T-cell (primary cell): ENCODE measurements around the gene GCLC. TPM values are rescaled to one million over a fixed set of nuclear protein-coding genes. Genes with fewer than 3 reads are reported as not detected.

Experiments
- ATAC-seq, 4 experiments: fragments of 200-7000 bp in 3 of 4; fragments of 150-1000 bp in 1 of 4; cut with Tn5 transposase; replicated peaks in 1 of 4; 1 replicate in 3 of 4; 2 replicates in 1 of 4; pipeline ENCODE4 v1.10.0; 2021; ENCODE audit warnings: moderate library complexity in 3 of 4, mild to moderate bottlenecking in 2 of 4, moderate number of reproducible peaks in 1 of 4
- CTCF ChIA-PET, 2 donors: fragments of 300-600 bp; sonication (Branson Sonifier 250); formaldehyde crosslinking; loops; one replicate each; lab custom pipeline; 2022; ENCODE audit warnings: antibody characterized with exemption in 2 of 2; lab: Charles Lee
- POLR2A ChIA-PET, 2 donors: fragments of 300-600 bp; sonication (Branson Sonifier 250); formaldehyde crosslinking; loops; one replicate each; lab custom pipeline; 2022; ENCODE audit warnings: antibody characterized with exemption in 2 of 2; lab: Charles Lee
- DNase-seq, 35 experiments: peaks; one replicate each; pipeline versions ENCODE4 v3.0.0 to v3.0.0-alpha.2; 2013 to 2023
- H3K27ac ChIP-seq: one replicate; pipeline ENCODE4 v1.5.1; 2013; ENCODE audit warnings: low read length
- H3K27me3 ChIP-seq, 2 experiments: replicated peaks in 1 of 2; 1 replicate in 1 of 2; 2 replicates in 1 of 2; pipeline versions ENCODE4 v1.6.1 to v1.7.0; 2013; ENCODE audit warnings: low read length in 1 of 2, mixed read lengths in 1 of 2; ENCODE audit not compliant: control insufficient read depth in 2 of 2, insufficient read depth in 2 of 2; ENCODE audit errors: extremely low read depth in 1 of 2
- H3K36me3 ChIP-seq, 2 donors: 1 replicate in 1 of 2; 2 replicates in 1 of 2; pipeline versions ENCODE4 v1.6.1 to v1.7.0; 2013; ENCODE audit warnings: low read length in 1 of 2; ENCODE audit not compliant: control insufficient read depth in 2 of 2, insufficient read depth in 1 of 2; ENCODE audit errors: extremely low read depth in 1 of 2
- H3K4me1 ChIP-seq, 2 experiments: 1 replicate in 1 of 2; 2 replicates in 1 of 2; pipeline versions ENCODE4 v1.6.1 to v1.7.0; 2013; ENCODE audit warnings: low read length in 2 of 2, mixed read lengths in 1 of 2; ENCODE audit not compliant: insufficient read depth in 2 of 2, control insufficient read depth in 1 of 2; ENCODE audit errors: extremely low read depth in 1 of 2
- H3K4me3 ChIP-seq, 2 donors: 1 replicate in 1 of 2; 2 replicates in 1 of 2; pipeline versions ENCODE4 v1.5.1 to v1.7.0; 2013; ENCODE audit warnings: mild to moderate bottlenecking in 2 of 2, low read length in 1 of 2, moderate library complexity in 1 of 2; ENCODE audit not compliant: control insufficient read depth in 1 of 2; ENCODE audit errors: extremely low read depth in 1 of 2
- H3K9me3 ChIP-seq: 2 replicates; pipeline ENCODE4 v1.7.0; 2013
- H3K27ac Mint-ChIP-seq, 2 donors: one replicate each; pipeline ENCODE4 v1.8.0; 2020 to 2021; ENCODE audit warnings: mild to moderate bottlenecking in 2 of 2, mixed read lengths in 2 of 2
- H3K27me3 Mint-ChIP-seq, 2 donors: one replicate each; pipeline ENCODE4 v1.8.0; 2021 to 2022; ENCODE audit warnings: mixed read lengths in 2 of 2
- H3K36me3 Mint-ChIP-seq: one replicate; pipeline ENCODE4 v1.8.0; 2021; ENCODE audit warnings: mixed read lengths
- H3K4me1 Mint-ChIP-seq, 3 donors: one replicate each; pipeline ENCODE4 v1.8.0; 2020 to 2022; ENCODE audit warnings: mixed read lengths in 3 of 3, mild to moderate bottlenecking in 1 of 3
- H3K4me3 Mint-ChIP-seq, 3 donors: one replicate each; pipeline ENCODE4 v1.8.0; 2020 to 2022; ENCODE audit warnings: mild to moderate bottlenecking in 3 of 3, mixed read lengths in 3 of 3, moderate library complexity in 3 of 3
- H3K9me3 Mint-ChIP-seq, 3 donors: one replicate each; pipeline ENCODE4 v1.8.0; 2020 to 2022; ENCODE audit warnings: mixed read lengths in 3 of 3
- WGBS: methylation state at CpG from one replicate; pipeline ENCODE4 v1.1.5; 2013; ENCODE audit warnings: missing lambda C conversion rate; ENCODE audit not compliant: insufficient coverage; 5-methylcytosine and 5-hydroxymethylcytosine counted together
- total RNA-seq, 35 experiments: library from RNA in 6 of 35; stranded (reverse) in 6 of 35; fragments of 120-200 nt in 1 of 35; gene quantifications; one replicate each; pipeline versions ENCODE4 v1.2.1 to v1.2.4 and lab custom pipeline; 2013 to 2026

Gene GCLC
- total RNA-seq, 5 donors from 2014 or later (not counting 1 experiment from before 2014, with no cell fraction given) = 25.2 to 38.2 (median 33.6) TPM

- no peak overlapping the region for H3K27ac ChIP-seq
- CTCF ChIA-PET = interaction anchor here in 1 of 2 donors (0.5 kb wide), 1 partner anchor 46 kb away, joined by 3 read pairs; no protein-coding TSS in a partner anchor
- H3K27me3 ChIP-seq = no peaks in the 10 kb centered on the region
- 76% methylated on average over 3 of the region's 6 CpGs for WGBS
- H3K4me3 Mint-ChIP-seq = no peak overlapping the region
- H3K4me3 ChIP-seq = no peak overlapping the region
- H3K36me3 ChIP-seq = no peaks in the 10 kb centered on the region
- no peaks in the 10 kb centered on the region for H3K4me1 ChIP-seq
- H3K27ac Mint-ChIP-seq = no peak overlapping the region
- DNase-seq = no peak
- ATAC-seq = no peak
- POLR2A ChIA-PET = no interaction called here
- peaks cover 11% of the 10 kb centered on the region for H3K36me3 Mint-ChIP-seq
- no peaks in the 10 kb centered on the region for H3K9me3 Mint-ChIP-seq
- peaks cover 31 to 41% (median 40%) of the 10 kb centered on the region in 3 donors for H3K4me1 Mint-ChIP-seq
- H3K9me3 ChIP-seq = no peaks in the 10 kb centered on the region
- H3K27me3 Mint-ChIP-seq = no peaks in the 10 kb centered on the region
Observed at GRCh38 chr6:53530780-53531386, 14.0 kb downstream of the GCLC start.

GRCh38 chr6:53530346-53530745 lies 14.6 kb downstream of the GCLC start:
- Histone ChIP-seq H3K9me3 (no peaks in the 10 kb centered on the region), H3K4me1 (no peaks in the 10 kb centered on the region), H3K27me3 (no peaks in the 10 kb centered on the region), H3K27ac (no peak overlapping the region), H3K4me3 (no peak overlapping the region), H3K36me3 (no peaks in the 10 kb centered on the region)
- ATAC-seq = no peak
- no peaks in the 10 kb centered on the region for H3K9me3 Mint-ChIP-seq
- peaks cover 31 to 42% (median 38%) of the 10 kb centered on the region in 3 donors for H3K4me1 Mint-ChIP-seq
- no peaks in the 10 kb centered on the region for H3K27me3 Mint-ChIP-seq
- 98% methylated on average over 5 of the region's 5 CpGs for WGBS
- H3K4me3 Mint-ChIP-seq = no peak overlapping the region
- peaks cover 11% of the 10 kb centered on the region for H3K36me3 Mint-ChIP-seq
- H3K27ac Mint-ChIP-seq = no peak overlapping the region
- POLR2A ChIA-PET = no interaction called here
- CTCF ChIA-PET = no interaction called here
- DNase-seq = no peak

GRCh38 chr6:53529324-53530036 lies 15.4 kb downstream of the GCLC start:
- H3K4me1 ChIP-seq = no peaks in the 10 kb centered on the region
- H3K27ac ChIP-seq = no peak overlapping the region
- no peaks in the 10 kb centered on the region for H3K27me3 ChIP-seq
- Mint-ChIP-seq H3K4me3 (no peak overlapping the region), H3K27ac (no peak overlapping the region), H3K36me3 (peaks cover 9% of the 10 kb centered on the region), H3K4me1 (peaks cover 31 to 45% (median 43%) of the 10 kb centered on the region in 3 donors), H3K27me3 (no peaks in the 10 kb centered on the region), H3K9me3 (no peaks in the 10 kb centered on the region)
- 100% methylated on average over 2 of the region's 5 CpGs for WGBS
- H3K9me3 ChIP-seq = no peaks in the 10 kb centered on the region
- no peak overlapping the region for H3K4me3 ChIP-seq
- ATAC-seq (no peak), DNase-seq (no peak)
- H3K36me3 ChIP-seq = no peaks in the 10 kb centered on the region
- ChIA-PET POLR2A (no interaction called here), CTCF (no interaction called here)

GRCh38 chr6:53528107-53528506 lies 16.8 kb downstream of the GCLC start:
- Mint-ChIP-seq H3K36me3 (peaks cover 6% of the 10 kb centered on the region), H3K4me3 (no peak overlapping the region), H3K27me3 (no peaks in the 10 kb centered on the region), H3K27ac (no peak overlapping the region), H3K9me3 (no peaks in the 10 kb centered on the region), H3K4me1 (peaks cover 25 to 42% (median 37%) of the 10 kb centered on the region in 3 donors)
- ChIA-PET POLR2A (no interaction called here), CTCF (interaction anchor here in 1 of 2 donors (0.6 kb wide), 1 partner anchor 138 kb away, joined by 4 read pairs; the partner anchor contains the start of gene KLHL31)
- Histone ChIP-seq H3K9me3 (no peaks in the 10 kb centered on the region), H3K36me3 (no peaks in the 10 kb centered on the region), H3K27ac (no peak overlapping the region), H3K4me3 (no peak overlapping the region), H3K4me1 (no peaks in the 10 kb centered on the region), H3K27me3 (no peaks in the 10 kb centered on the region)
- ATAC-seq (no peak), DNase-seq (no peak)

- peaks cover 8% of the 10 kb centered on the region for H3K36me3 Mint-ChIP-seq
- no peaks in the 10 kb centered on the region for H3K4me1 ChIP-seq
- no peak overlapping the region for H3K4me3 ChIP-seq
- H3K36me3 ChIP-seq = no peaks in the 10 kb centered on the region
- ChIA-PET POLR2A (no interaction called here), CTCF (interaction anchor here in 1 of 2 donors (0.6 kb wide), 1 partner anchor 138 kb away, joined by 4 read pairs; the partner anchor contains the start of gene KLHL31)
- WGBS = no CpG with 5 or more reads among the region's 4 CpGs
- no peaks in the 10 kb centered on the region for H3K27me3 ChIP-seq
- H3K9me3 Mint-ChIP-seq = no peaks in the 10 kb centered on the region
- ATAC-seq (no peak), DNase-seq (no peak)
- H3K9me3 ChIP-seq = no peaks in the 10 kb centered on the region
- H3K27ac ChIP-seq = no peak overlapping the region
- no peak overlapping the region for H3K4me3 Mint-ChIP-seq
- H3K27ac Mint-ChIP-seq = no peak overlapping the region
- H3K4me1 Mint-ChIP-seq = peaks cover 17 to 36% (median 29%) of the 10 kb centered on the region in 3 donors
- no peaks in the 10 kb centered on the region for H3K27me3 Mint-ChIP-seq
Observed at GRCh38 chr6:53527249-53527765, 17.6 kb downstream of the GCLC start.

- ChIA-PET POLR2A (interaction anchor here in 1 of 2 donors (0.6 kb wide), 1 partner anchor 147 kb away, joined by 3 read pairs; no protein-coding TSS in a partner anchor), CTCF (no interaction called here)
- Mint-ChIP-seq H3K36me3 (peaks cover 7% of the 10 kb centered on the region), H3K27me3 (no peaks in the 10 kb centered on the region), H3K27ac (no peak overlapping the region), H3K4me1 (peaks cover 12 to 24% (median 19%) of the 10 kb centered on the region in 3 donors), H3K9me3 (no peaks in the 10 kb centered on the region), H3K4me3 (no peak overlapping the region)
- Histone ChIP-seq H3K4me1 (no peaks in the 10 kb centered on the region), H3K9me3 (no peaks in the 10 kb centered on the region), H3K4me3 (no peak overlapping the region), H3K27me3 (no peaks in the 10 kb centered on the region), H3K36me3 (no peaks in the 10 kb centered on the region), H3K27ac (no peak overlapping the region)
- ATAC-seq = no peak
- no CpG with 5 or more reads among the region's 1 CpG for WGBS
- no peak for DNase-seq
Observed at GRCh38 chr6:53526000-53526399, 18.9 kb downstream of the GCLC start.
